ENCODE measurements around the gene ABTB2.

Gene ABTB2

DNA sequence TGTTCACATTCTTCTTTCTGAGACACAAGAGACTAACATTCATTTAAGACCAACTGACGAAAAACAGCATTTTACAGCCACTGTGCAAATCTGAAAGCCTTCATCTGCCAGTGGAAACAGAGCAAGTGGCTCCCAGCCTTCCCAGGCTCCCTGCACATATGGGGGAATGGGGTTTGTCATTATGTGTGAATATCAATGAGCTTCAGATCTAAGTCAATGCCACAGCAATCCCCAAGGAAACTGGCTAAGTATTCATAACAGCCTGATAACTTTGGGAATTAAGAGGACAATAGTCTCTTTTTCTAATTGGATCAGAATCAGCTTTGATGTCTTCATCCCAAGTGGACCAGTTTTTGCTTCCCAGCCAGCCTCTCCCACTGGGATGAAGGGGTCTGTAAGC, 66.9 kb downstream of the ABTB2 start:
- no peak overlapping the region for H3K27ac ChIP-seq (ENCODE audit: low read length)
- H3K9ac ChIP-seq (ENCODE audit: low read depth, low read length) = no peak overlapping the region
- H3K4me3 ChIP-seq (ENCODE audit: low read depth in 1 of 2, low read length in 2 of 2) = no peak overlapping the region
- no peaks in the 10 kb centered on the region for H3K9me3 ChIP-seq (ENCODE audit: insufficient read depth, low read length, severe bottlenecking)
- H3K4me2 ChIP-seq (ENCODE audit: insufficient read depth, low read length) = no peak overlapping the region
- H3K36me3 ChIP-seq (ENCODE audit: insufficient read depth, low read length) = no peaks in the 10 kb centered on the region
- ATAC-seq (ENCODE audit: insufficient read depth, low read depth) (no peak), DNase-seq (no peak)
- no peaks in the 10 kb centered on the region for H3K79me2 ChIP-seq (ENCODE audit: insufficient read depth, low read length)
- TF ChIP-seq EZH2 (IDR thresholded peaks at IDR 0.05; ENCODE audit: borderline replicate concordance, low read depth, low read length, severe bottlenecking) (no peak), CTCF (IDR thresholded peaks at IDR 0.05; ENCODE audit: borderline replicate concordance, extremely low read depth, low read length, poor library complexity, severe bottlenecking) (no peak)
- no peaks in the 10 kb centered on the region for H3K4me1 ChIP-seq (ENCODE audit: insufficient read depth, low read length)
- peaks cover 10% of the 10 kb centered on the region for H3K27me3 ChIP-seq (ENCODE audit: insufficient read depth, low read length, poor library complexity)
- H2AFZ ChIP-seq (ENCODE audit: low read depth, low read length) = no peak overlapping the region
- H4K20me1 ChIP-seq (ENCODE audit: insufficient read depth, low read length) = no peaks in the 10 kb centered on the region

GRCh38 chr11:34288492-34288891, 69.3 kb downstream of the ABTB2 start:
- H3K27ac ChIP-seq (ENCODE audit: low read length) = no peak overlapping the region
- no peak overlapping the region for H3K4me2 ChIP-seq (ENCODE audit: insufficient read depth, low read length)
- H4K20me1 ChIP-seq (ENCODE audit: insufficient read depth, low read length) = no peaks in the 10 kb centered on the region
- no peak overlapping the region for H2AFZ ChIP-seq (ENCODE audit: low read depth, low read length)
- H3K9me3 ChIP-seq (ENCODE audit: insufficient read depth, low read length, severe bottlenecking) = no peaks in the 10 kb centered on the region
- H3K36me3 ChIP-seq (ENCODE audit: insufficient read depth, low read length) = no peaks in the 10 kb centered on the region
- no peak for TF ChIP-seq EZH2 (IDR thresholded peaks at IDR 0.05; ENCODE audit: borderline replicate concordance, low read depth, low read length, severe bottlenecking)
- no peak for TF ChIP-seq CTCF (IDR thresholded peaks at IDR 0.05; ENCODE audit: borderline replicate concordance, extremely low read depth, low read length, poor library complexity, severe bottlenecking)
- no peak overlapping the region for H3K4me3 ChIP-seq (ENCODE audit: low read depth in 1 of 2, low read length in 2 of 2)
- H3K79me2 ChIP-seq (ENCODE audit: insufficient read depth, low read length) = no peaks in the 10 kb centered on the region
- DNase-seq (no peak), ATAC-seq (ENCODE audit: insufficient read depth, low read depth) (no peak)
- H3K27me3 ChIP-seq (ENCODE audit: insufficient read depth, low read length, poor library complexity) = peaks cover 14% of the 10 kb centered on the region
- no peaks in the 10 kb centered on the region for H3K4me1 ChIP-seq (ENCODE audit: insufficient read depth, low read length)
- H3K9ac ChIP-seq (ENCODE audit: low read depth, low read length) = no peak overlapping the region

- H3K4me1 ChIP-seq (ENCODE audit: insufficient read depth, low read length) = no peaks in the 10 kb centered on the region
- H3K4me3 ChIP-seq (ENCODE audit: low read depth in 1 of 2, low read length in 2 of 2) = no peak overlapping the region
- H3K36me3 ChIP-seq (ENCODE audit: insufficient read depth, low read length) = no peaks in the 10 kb centered on the region
- no peak overlapping the region for H3K27ac ChIP-seq (ENCODE audit: low read length)
- no peak for DNase-seq
- H2AFZ ChIP-seq (ENCODE audit: low read depth, low read length) = no peak overlapping the region
- TF ChIP-seq EZH2 (IDR thresholded peaks at IDR 0.05; ENCODE audit: borderline replicate concordance, low read depth, low read length, severe bottlenecking) = no peak
- TF ChIP-seq CTCF (IDR thresholded peaks at IDR 0.05; ENCODE audit: borderline replicate concordance, extremely low read depth, low read length, poor library complexity, severe bottlenecking) = no peak
- no peak for ATAC-seq (ENCODE audit: insufficient read depth, low read depth)
- no peak overlapping the region for H3K9ac ChIP-seq (ENCODE audit: low read depth, low read length)
- H3K27me3 ChIP-seq (ENCODE audit: insufficient read depth, low read length, poor library complexity) = peaks cover 23% of the 10 kb centered on the region
- 0 out of 2 replicates have a peak, but pooled peaks cover 4% of the 10 kb centered on the region for H4K20me1 ChIP-seq (ENCODE audit: insufficient read depth, low read length)
- H3K9me3 ChIP-seq (ENCODE audit: insufficient read depth, low read length, severe bottlenecking) = no peaks in the 10 kb centered on the region
- no peak overlapping the region for H3K4me2 ChIP-seq (ENCODE audit: insufficient read depth, low read length)
- no peaks in the 10 kb centered on the region for H3K79me2 ChIP-seq (ENCODE audit: insufficient read depth, low read length)
Measured at GRCh38 chr11:34284811-34285481, 72.9 kb downstream of the ABTB2 start.

Measured in DND-41 (cell line).